Ishikawa (cell line): ENCODE results near the gene CCDC175.

Experiments used
- EGR1 ChIP-seq: IDR thresholded peaks from 2 replicates; pipeline ENCODE4 v1.6.1; 2012
- REST ChIP-seq: IDR thresholded peaks from 2 replicates; pipeline ENCODE4 v1.6.1; 2012; ENCODE audit warnings: low read depth, mild to moderate bottlenecking

DNA sequence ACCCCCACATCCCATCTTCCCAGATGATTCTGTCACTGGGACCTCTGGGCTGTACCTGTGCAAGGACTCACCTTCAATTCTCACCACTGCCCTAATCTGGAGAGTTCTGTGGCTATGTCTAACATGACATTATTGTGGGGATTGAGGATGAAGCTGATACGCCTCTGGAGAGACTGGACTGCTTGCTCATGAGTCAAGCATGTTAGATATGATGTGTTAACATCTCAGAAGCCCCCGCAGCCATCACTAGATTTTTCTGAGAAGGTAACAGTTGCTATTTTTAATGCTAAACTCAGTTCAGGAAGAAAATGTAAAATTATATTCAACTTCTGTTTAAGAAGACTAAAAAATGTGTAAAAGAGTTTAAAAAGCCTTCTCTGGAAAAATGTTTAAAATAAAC, 66.6 kb downstream of the CCDC175 start:
- TF ChIP-seq EGR1: no peak
- no peak for TF ChIP-seq REST
